Activated CD4-positive, alpha-beta T cell treated with anti-CD3 and anti-CD28 coated beads, Interleukin-2, amount 10 ng/mL, durations not matched to agents 7 days and 5 days (primary cell): ENCODE data around the gene TRAF3. TPM values are rescaled to one million over a fixed set of nuclear protein-coding genes. Genes with fewer than 3 reads are reported as not detected.
"Not testable (repeated sequence)": the region's sequence is repeated elsewhere in the genome, so short reads cannot be mapped to it uniquely, and the experiment has no call there.

ENCODE experiments used
- CTCF ChIA-PET: fragments of 350-600 bp; sonication (Branson Sonifier 250); formaldehyde crosslinking; loops from one replicate; lab custom pipeline; 2021; ENCODE audit warnings: antibody characterized with exemption; lab: Charles Lee
- POLR2A ChIA-PET: fragments of 350-600 bp; sonication (Branson Sonifier 250); formaldehyde crosslinking; loops from one replicate; lab custom pipeline; 2021; ENCODE audit warnings: antibody characterized with exemption; lab: Charles Lee
- DNase-seq: peaks from one replicate; pipeline ENCODE4 v3.0.0-alpha.2; 2020
- H3K27ac Mint-ChIP-seq: one replicate; pipeline ENCODE4 v1.8.0; 2021; ENCODE audit warnings: mild to moderate bottlenecking, moderate library complexity, mixed read lengths
- H3K27me3 Mint-ChIP-seq: one replicate; pipeline ENCODE4 v1.8.0; 2021; ENCODE audit warnings: mixed read lengths
- H3K36me3 Mint-ChIP-seq: one replicate; pipeline ENCODE4 v1.8.0; 2021; ENCODE audit warnings: low read depth, mixed read lengths
- H3K4me1 Mint-ChIP-seq: one replicate; pipeline ENCODE4 v1.8.0; 2021; ENCODE audit warnings: mixed read lengths
- H3K4me3 Mint-ChIP-seq: one replicate; pipeline ENCODE4 v1.8.0; 2021; ENCODE audit warnings: mild to moderate bottlenecking, moderate library complexity, mixed read lengths
- H3K9me3 Mint-ChIP-seq: one replicate; pipeline ENCODE4 v1.8.0; 2021; ENCODE audit warnings: mixed read lengths
- total RNA-seq, 2 experiments: library from RNA; stranded (reverse); gene quantifications; one replicate each; pipeline ENCODE4 v1.2.3, GENCODE V29; 2021

The TRAF3 gene
- total RNA-seq, 2 experiments from 2014 or later: 38.9 to 40.2 TPM

- ChIA-PET POLR2A (no interaction called here), CTCF (interaction anchor here (0.6 kb wide), 1 partner anchor 26 kb away, joined by 3 read pairs; no protein-coding TSS in a partner anchor)
- no peak for DNase-seq
- H3K4me1 Mint-ChIP-seq: no peaks in the 10 kb centered on the region
- no peaks in the 10 kb centered on the region for H3K27me3 Mint-ChIP-seq
- no peak overlapping the region for H3K27ac Mint-ChIP-seq
- no peaks in the 10 kb centered on the region for H3K9me3 Mint-ChIP-seq
- H3K36me3 Mint-ChIP-seq: peaks cover 31% of the 10 kb centered on the region
- H3K4me3 Mint-ChIP-seq: no peak overlapping the region
These were observed 114.3 kb downstream of the TRAF3 start for GRCh38 chr14:102891556-102891955.

- Mint-ChIP-seq H3K4me1 (peaks cover 1% of the 10 kb centered on the region), H3K9me3 (no peaks in the 10 kb centered on the region), H3K27me3 (no peaks in the 10 kb centered on the region), H3K36me3 (peaks cover 30% of the 10 kb centered on the region), H3K27ac (no peak overlapping the region), H3K4me3 (no peak overlapping the region)
- no peak for DNase-seq
- ChIA-PET POLR2A (interaction anchor here (0.7 kb wide), 1 partner anchor 14 kb away, joined by 3 read pairs; no protein-coding TSS in a partner anchor), CTCF (interaction anchor here (0.7 to 1.2 kb wide), 2 partner anchors 10 to 176 kb away, joined by 3 to 4 read pairs; no protein-coding TSS in a partner anchor)
These were observed 115.4 kb downstream of the TRAF3 start for GRCh38 chr14:102892651-102893050.

DNA sequence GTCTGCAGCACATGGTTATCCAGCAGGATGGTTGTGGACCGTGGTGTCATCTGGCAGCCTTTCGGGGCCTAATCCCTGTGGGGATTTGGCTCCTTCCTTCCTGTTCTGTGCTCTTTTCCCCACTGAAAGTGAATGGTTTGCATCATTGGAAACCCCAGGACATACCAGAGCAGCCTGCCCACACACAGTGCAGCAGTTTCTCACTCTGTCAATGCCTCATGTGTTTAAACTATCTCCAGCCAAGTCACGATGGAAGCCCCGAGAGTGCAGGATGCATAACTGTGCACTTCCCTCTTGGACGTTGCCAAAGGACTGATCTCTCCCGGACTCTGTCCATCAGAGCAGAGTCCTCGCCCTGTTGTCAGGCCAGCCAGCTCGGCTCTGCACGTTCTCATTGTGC is 116.2 kb downstream of the TRAF3 start:
- POLR2A ChIA-PET: interaction anchor here (0.7 kb wide), 1 partner anchor 15 kb away, joined by 3 read pairs; no protein-coding TSS in a partner anchor
- Mint-ChIP-seq H3K4me1 (peaks cover 6% of the 10 kb centered on the region), H3K27ac (no peak overlapping the region), H3K36me3 (peaks cover 30% of the 10 kb centered on the region), H3K4me3 (no peak overlapping the region), H3K9me3 (no peaks in the 10 kb centered on the region), H3K27me3 (no peaks in the 10 kb centered on the region)
- CTCF ChIA-PET: interaction anchor here (0.7 kb wide), 1 partner anchor 176 kb away, joined by 3 read pairs; no protein-coding TSS in a partner anchor
- no peak for DNase-seq

DNA sequence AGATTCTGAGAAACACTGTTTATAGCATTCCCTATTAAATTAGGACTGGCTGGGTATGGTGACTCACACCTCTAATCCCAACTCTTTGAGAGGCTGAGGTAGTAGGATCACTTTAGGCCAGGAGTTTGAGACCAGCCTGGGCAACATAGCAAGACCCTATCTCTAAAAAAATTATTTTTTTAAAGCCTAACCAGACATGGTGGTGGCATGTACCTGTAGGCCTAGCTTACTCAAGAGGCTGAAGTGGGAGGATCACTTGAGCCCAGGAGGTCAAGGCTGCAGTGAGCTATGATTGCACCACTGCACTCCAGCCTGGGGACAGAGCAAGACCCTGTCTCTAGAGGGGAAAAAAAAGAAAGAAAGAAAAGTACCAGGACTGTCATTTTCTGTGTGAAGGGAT is 119.5 kb downstream of the TRAF3 start:
- H3K27me3 Mint-ChIP-seq, DNase-seq, H3K4me3 Mint-ChIP-seq, POLR2A ChIA-PET, H3K27ac Mint-ChIP-seq, H3K9me3 Mint-ChIP-seq: not testable (repeated sequence)
- Mint-ChIP-seq H3K36me3 (peaks cover 32% of the 10 kb centered on the region), H3K4me1 (peaks cover 27% of the 10 kb centered on the region)
- CTCF ChIA-PET: interaction anchor here (0.6 to 1.2 kb wide), 3 partner anchors 9 to 676 kb away, joined by 3 read pairs; no protein-coding TSS in a partner anchor

- Mint-ChIP-seq H3K27ac (no peak overlapping the region), H3K36me3 (peaks cover 29% of the 10 kb centered on the region), H3K27me3 (no peaks in the 10 kb centered on the region), H3K4me1 (peaks cover 27% of the 10 kb centered on the region), H3K4me3 (no peak overlapping the region), H3K9me3 (no peaks in the 10 kb centered on the region)
- ChIA-PET POLR2A (interaction anchor here (0.7 kb wide), 1 partner anchor 203 kb away, joined by 4 read pairs; no protein-coding TSS in a partner anchor), CTCF (interaction anchor here (0.6 to 1.2 kb wide), 2 partner anchors 100 to 675 kb away, joined by 3 read pairs; no protein-coding TSS in a partner anchor)
- DNase-seq: no peak
These were observed 120.2 kb downstream of the TRAF3 start for GRCh38 chr14:102897299-102898027.

GRCh38 chr14:102898298-102898697 is 121.0 kb downstream of the TRAF3 start:
- DNase-seq: no peak
- H3K27me3 Mint-ChIP-seq: no peaks in the 10 kb centered on the region
- no peaks in the 10 kb centered on the region for H3K9me3 Mint-ChIP-seq
- H3K4me3 Mint-ChIP-seq: no peak overlapping the region
- H3K36me3 Mint-ChIP-seq: peaks cover 32% of the 10 kb centered on the region
- CTCF ChIA-PET: no interaction called here
- H3K4me1 Mint-ChIP-seq: peaks cover 27% of the 10 kb centered on the region
- no peak overlapping the region for H3K27ac Mint-ChIP-seq
- POLR2A ChIA-PET: no interaction called here

GRCh38 chr14:102898776-102899515 is 121.7 kb downstream of the TRAF3 start:
- H3K4me1 Mint-ChIP-seq: peaks cover 27% of the 10 kb centered on the region
- no peaks in the 10 kb centered on the region for H3K27me3 Mint-ChIP-seq
- H3K9me3 Mint-ChIP-seq: no peaks in the 10 kb centered on the region
- peaks cover 34% of the 10 kb centered on the region for H3K36me3 Mint-ChIP-seq
- no peak overlapping the region for H3K4me3 Mint-ChIP-seq
- DNase-seq: no peak
- no peak overlapping the region for H3K27ac Mint-ChIP-seq
- ChIA-PET POLR2A (no interaction called here), CTCF (no interaction called here)

DNA sequence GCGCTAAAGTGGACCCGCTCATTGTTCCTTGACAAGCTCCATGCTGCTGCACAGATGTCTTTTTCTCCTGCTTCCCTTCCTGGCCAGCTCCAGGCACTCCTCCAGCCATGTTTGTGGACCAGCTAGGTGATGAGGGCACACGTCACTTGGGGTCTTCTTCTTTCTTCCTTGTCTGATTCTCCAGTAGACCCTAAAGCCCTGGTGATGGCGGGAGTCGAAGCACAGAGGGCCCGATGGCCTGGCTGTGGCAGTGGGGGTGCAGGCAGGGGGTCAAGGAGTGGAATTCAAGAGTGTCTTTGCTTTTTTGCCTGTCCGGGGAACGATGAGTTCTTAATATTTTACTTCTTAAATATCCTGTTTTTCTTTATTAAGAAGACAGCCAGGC is 122.3 kb downstream of the TRAF3 start:
- no peak overlapping the region for H3K4me3 Mint-ChIP-seq
- no peak overlapping the region for H3K27ac Mint-ChIP-seq
- DNase-seq: no peak
- CTCF ChIA-PET: no interaction called here
- H3K36me3 Mint-ChIP-seq: peaks cover 34% of the 10 kb centered on the region
- POLR2A ChIA-PET: no interaction called here
- no peaks in the 10 kb centered on the region for H3K9me3 Mint-ChIP-seq
- no peaks in the 10 kb centered on the region for H3K27me3 Mint-ChIP-seq
- H3K4me1 Mint-ChIP-seq: peaks cover 27% of the 10 kb centered on the region

DNA sequence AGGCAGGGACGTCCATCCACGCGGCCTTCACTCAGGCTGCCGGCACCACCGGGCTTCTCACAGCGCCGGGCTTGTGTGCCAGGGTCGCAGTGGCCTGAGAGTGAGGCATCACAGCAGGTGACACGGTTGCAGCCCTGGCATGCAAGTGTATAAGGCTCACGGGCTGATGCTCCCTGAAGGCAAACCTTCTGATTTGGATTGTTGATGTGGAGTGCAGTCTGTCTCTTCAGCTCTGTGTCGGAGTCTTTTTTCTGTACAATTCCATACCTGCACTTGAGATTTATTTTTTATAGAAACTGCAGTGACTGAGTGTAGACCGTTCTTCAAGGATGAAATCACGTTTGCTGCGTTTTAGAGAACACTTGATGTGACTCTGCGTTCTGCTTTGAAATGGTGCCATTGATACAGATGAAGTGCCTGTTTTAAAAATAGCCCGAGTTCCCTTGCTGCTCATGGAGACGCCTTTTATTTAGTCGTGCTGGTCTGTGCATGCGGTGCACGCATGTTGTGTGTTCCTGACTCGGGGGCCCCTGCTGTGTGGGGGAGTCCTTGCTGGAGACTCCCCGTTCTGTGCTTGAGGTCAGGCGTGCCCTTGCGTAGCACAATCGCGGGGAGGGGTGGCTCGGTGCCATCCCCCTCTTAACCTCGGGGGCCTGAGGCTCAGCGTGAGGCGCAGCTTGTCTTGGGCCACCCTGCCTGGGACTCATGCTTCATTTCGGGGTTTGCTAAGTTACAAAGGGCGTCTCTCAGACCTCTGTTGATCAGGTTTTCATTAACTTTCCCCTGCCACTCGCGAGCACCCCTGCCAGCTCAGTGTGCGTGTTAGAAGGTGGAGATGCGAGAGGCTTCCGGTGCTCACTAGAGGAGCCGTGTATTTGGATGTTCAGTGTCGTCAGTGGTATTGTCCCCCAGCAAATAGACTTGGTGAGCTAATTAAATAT is 123.7 kb downstream of the TRAF3 start:
- Mint-ChIP-seq H3K4me3 (no peak overlapping the region), H3K4me1 (peaks cover 27% of the 10 kb centered on the region), H3K9me3 (no peaks in the 10 kb centered on the region), H3K27ac (peak overlapping the region; percentile 76), H3K36me3 (peaks cover 27% of the 10 kb centered on the region), H3K27me3 (no peaks in the 10 kb centered on the region)
- CTCF ChIA-PET: no interaction called here
- POLR2A ChIA-PET: no interaction called here
- peak; percentile 47 for DNase-seq

- ChIA-PET POLR2A (no interaction called here), CTCF (interaction anchor here (0.6 kb wide), 1 partner anchor 14 kb away, joined by 3 read pairs; no protein-coding TSS in a partner anchor)
- peaks cover 27% of the 10 kb centered on the region for H3K4me1 Mint-ChIP-seq
- no peaks in the 10 kb centered on the region for H3K9me3 Mint-ChIP-seq
- no peaks in the 10 kb centered on the region for H3K27me3 Mint-ChIP-seq
- DNase-seq: no peak
- H3K36me3 Mint-ChIP-seq: peaks cover 29% of the 10 kb centered on the region
- peak overlapping the region; percentile 76 for H3K27ac Mint-ChIP-seq
- no peak overlapping the region for H3K4me3 Mint-ChIP-seq
These were observed 124.4 kb downstream of the TRAF3 start for GRCh38 chr14:102901633-102902032.

DNA sequence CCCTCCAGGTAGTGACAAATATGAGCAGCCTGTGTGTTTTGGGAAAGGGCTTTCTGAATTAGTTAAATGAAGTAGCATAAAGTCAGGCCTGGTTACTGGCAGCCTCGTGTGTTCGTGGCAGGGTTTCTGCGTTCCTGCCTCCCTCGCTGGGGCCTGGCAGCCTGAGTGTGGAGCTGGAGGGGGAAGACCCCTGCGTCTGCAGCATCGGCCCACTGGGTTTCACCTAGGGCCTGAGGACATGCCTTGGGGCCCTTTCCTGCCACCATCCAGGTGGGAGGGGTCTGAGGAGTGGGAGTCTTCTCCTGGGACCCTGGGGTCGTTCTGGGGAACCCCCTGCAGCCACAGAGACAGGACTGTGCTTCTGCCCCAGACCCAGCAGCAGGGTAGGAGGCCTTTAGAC is 124.8 kb downstream of the TRAF3 start:
- POLR2A ChIA-PET: no interaction called here
- Mint-ChIP-seq H3K27me3 (no peaks in the 10 kb centered on the region), H3K4me1 (peaks cover 27% of the 10 kb centered on the region), H3K9me3 (no peaks in the 10 kb centered on the region), H3K4me3 (no peak overlapping the region), H3K27ac (peak overlapping the region; percentile 76), H3K36me3 (peaks cover 32% of the 10 kb centered on the region)
- CTCF ChIA-PET: interaction anchor here (0.6 kb wide), 1 partner anchor 14 kb away, joined by 3 read pairs; no protein-coding TSS in a partner anchor
- DNase-seq: no peak
